Stimulated activated CD4-positive, alpha-beta T cell treated with anti-CD3 and anti-CD28 coated beads, Interleukin-4, amount 100 ng/mL, for 24 hours (primary cell): ENCODE measurements around the gene SULT1C3.
"Not testable (repeated sequence)": the region's sequence is repeated elsewhere in the genome, so short reads cannot be mapped to it uniquely, and the experiment has no call there.

ENCODE experiments used
- DNase-seq: peaks from one replicate; pipeline ENCODE4 v3.0.0-alpha.2; 2020

Gene SULT1C3

GRCh38 chr2:108253106-108253505, 13.3 kb downstream of the SULT1C3 start:
- no peak for DNase-seq

- DNase-seq: no peak
Measured at GRCh38 chr2:108257757-108258331, 18.1 kb downstream of the SULT1C3 start.

- no peak for DNase-seq
Measured at GRCh38 chr2:108260773-108261172, 21.0 kb downstream of the SULT1C3 start.

- no peak for DNase-seq
Measured at GRCh38 chr2:108262036-108262435, 22.3 kb downstream of the SULT1C3 start.

- DNase-seq: no peak
Measured at GRCh38 chr2:108263401-108263800, 23.6 kb downstream of the SULT1C3 start.

GRCh38 chr2:108266218-108266617, 26.4 kb downstream of the SULT1C3 start:
- no peak for DNase-seq

- DNase-seq: no peak
Measured at GRCh38 chr2:108267101-108267500, 27.3 kb downstream of the SULT1C3 start.

- no peak for DNase-seq
Measured at GRCh38 chr2:108268001-108268400, 28.2 kb downstream of the SULT1C3 start.

GRCh38 chr2:108270346-108270745, 30.6 kb downstream of the SULT1C3 start:
- no peak for DNase-seq

- no peak for DNase-seq
Measured at GRCh38 chr2:108270768-108271506, 31.2 kb downstream of the SULT1C3 start.

GRCh38 chr2:108271691-108272253, 32.0 kb downstream of the SULT1C3 start:
- no peak for DNase-seq

GRCh38 chr2:108278631-108279030, 38.9 kb downstream of the SULT1C3 start:
- DNase-seq: no peak

- no peak for DNase-seq
Measured at GRCh38 chr2:108279468-108279867, 39.7 kb downstream of the SULT1C3 start.

GRCh38 chr2:108280466-108280865, 40.7 kb downstream of the SULT1C3 start:
- no peak for DNase-seq

GRCh38 chr2:108284566-108284965, 44.8 kb downstream of the SULT1C3 start:
- not testable (repeated sequence) for DNase-seq

GRCh38 chr2:108285616-108286015, 45.8 kb downstream of the SULT1C3 start:
- DNase-seq: no peak

- DNase-seq: no peak
Measured at GRCh38 chr2:108287169-108287568, 47.4 kb downstream of the SULT1C3 start.

- DNase-seq: no peak
Measured at GRCh38 chr2:108288534-108289106, 48.9 kb downstream of the SULT1C3 start, which contains the start of gene SULT1C2. SULT1C2 (plus strand) TSS chr2:108288895; CDS start chr2:108293668, 4,773 bp downstream.

GRCh38 chr2:108293850-108294249, 54.1 kb downstream of the SULT1C3 start:
- DNase-seq: no peak

- no peak for DNase-seq
Measured at GRCh38 chr2:108297436-108298141, 57.8 kb downstream of the SULT1C3 start.

GRCh38 chr2:108301558-108301957, 61.8 kb downstream of the SULT1C3 start:
- no peak for DNase-seq

GRCh38 chr2:108304975-108305374, 65.2 kb downstream of the SULT1C3 start:
- DNase-seq: no peak

- DNase-seq: no peak
Measured at GRCh38 chr2:108305901-108306300, 66.1 kb downstream of the SULT1C3 start.
